Neural cell (in vitro differentiated cells): ENCODE results near the gene SLMAP. TPM values are rescaled to one million over a fixed set of nuclear protein-coding genes. Genes with fewer than 3 reads are reported as not detected.

Experiments
- H2AFZ ChIP-seq: fragments of 200-600, 300-800 bp; sonication (generic), shearing (Covaris generic); 2 replicates; pipeline ENCODE4 v1.6.0; 2014; ENCODE audit warnings: low read depth, mild to moderate bottlenecking, antibody characterized with exemption, low read length, moderate library complexity
- H3F3A ChIP-seq: fragments of 200-600 bp; shearing (Covaris generic); 2 replicates; pipeline ENCODE4 v1.6.1; 2016; ENCODE audit warnings: mild to moderate bottlenecking, moderate library complexity, mixed read lengths, antibody characterized with exemption, low read length; ENCODE audit not compliant: insufficient read depth, poor library complexity, severe bottlenecking
- H3K27ac ChIP-seq: fragments of 200-600, 300-800 bp; sonication (generic), shearing (Covaris generic); 2 replicates; pipeline ENCODE4 v1.5.1; 2014; ENCODE audit warnings: mild to moderate bottlenecking, low read length, moderate library complexity
- H3K27me3 ChIP-seq: fragments of 300-800, 200-600 bp; sonication (generic), shearing (Covaris generic); 2 replicates; pipeline ENCODE4 v1.6.0; 2014; ENCODE audit warnings: mild to moderate bottlenecking, low read depth, low read length, moderate library complexity; ENCODE audit not compliant: insufficient read depth
- H3K36me3 ChIP-seq: fragments of 300-800, 200-600 bp; sonication (generic), shearing (Covaris generic); 2 replicates; pipeline ENCODE4 v1.5.1; 2014; ENCODE audit warnings: mild to moderate bottlenecking, antibody characterized with exemption, low read length, moderate library complexity; ENCODE audit not compliant: insufficient read depth
- H3K4me2 ChIP-seq: fragments of 300-800, 200-600 bp; sonication (generic), shearing (Covaris generic); 2 replicates; pipeline ENCODE4 v1.6.0; 2014; ENCODE audit warnings: mild to moderate bottlenecking, low read length
- H3K4me3 ChIP-seq: fragments of 300-800, 200-600 bp; sonication (generic), shearing (Covaris generic); 2 replicates; pipeline ENCODE4 v1.5.1; 2014; ENCODE audit warnings: mild to moderate bottlenecking, low read length, moderate library complexity
- H3K79me2 ChIP-seq: fragments of 200-600 bp; shearing (Covaris generic); replicated peaks from 2 replicates; pipeline ENCODE4 v1.6.0; 2014; ENCODE audit warnings: mild to moderate bottlenecking, low read length, moderate library complexity; ENCODE audit not compliant: insufficient read depth
- H3K9ac ChIP-seq: fragments of 300-800, 200-600 bp; sonication (generic), shearing (Covaris generic); 2 replicates; pipeline ENCODE4 v1.6.1; 2016; ENCODE audit warnings: mild to moderate bottlenecking, low read length, mixed read lengths
- H3K9me2 ChIP-seq: fragments of 200-600 bp; shearing (Covaris generic); 2 replicates; pipeline ENCODE4 v1.6.1; 2016; ENCODE audit warnings: mild to moderate bottlenecking, low read length, mixed read lengths; ENCODE audit not compliant: insufficient read depth
- H3K9me3 ChIP-seq: fragments of 200-600, 300-800 bp; sonication (generic), shearing (Covaris generic); 2 replicates; pipeline ENCODE4 v1.6.1; 2016; ENCODE audit warnings: mild to moderate bottlenecking, mixed run types, low read length, moderate library complexity, mixed read lengths
- H4K20me1 ChIP-seq: fragments of 200-600 bp; shearing (Covaris generic); 2 replicates; pipeline ENCODE4 v1.6.1; 2016; ENCODE audit warnings: mild to moderate bottlenecking, mixed run types; ENCODE audit not compliant: insufficient read depth
- EP300 ChIP-seq: fragments of 450-650 bp; conservative IDR thresholded peaks from 2 replicates; pipeline ENCODE4 v1.6.1; 2014; ENCODE audit warnings: antibody characterized with exemption, mild to moderate bottlenecking, moderate library complexity; ENCODE audit not compliant: poor library complexity, severe bottlenecking
- RAD21 ChIP-seq: fragments of 450-650 bp; conservative IDR thresholded peaks from 2 replicates; pipeline ENCODE4 v1.6.1; 2014; ENCODE audit warnings: antibody characterized with exemption, mild to moderate bottlenecking, moderate library complexity
- REST ChIP-seq: IDR thresholded peaks from 2 replicates; pipeline ENCODE4 v1.6.1; 2012; ENCODE audit warnings: borderline replicate concordance
- SMC3 ChIP-seq: fragments of 450-650 bp; conservative IDR thresholded peaks from 2 replicates; pipeline ENCODE4 v1.6.1; 2014; ENCODE audit warnings: antibody characterized with exemption, mild to moderate bottlenecking, moderate library complexity; ENCODE audit not compliant: poor library complexity
- polyA plus RNA-seq: library from polyadenylated mRNA; depleted of rRNA; stranded (reverse); fragments of >200 nt; gene quantifications from 2 replicates; pipeline ENCODE4 v1.2.3, GENCODE V29; 2014
- TF ChIP-seq, protein P1 (sequence below): fragments of 450-650 bp; IDR thresholded peaks from 2 replicates; pipeline ENCODE4 v1.5.1; 2014; ENCODE audit warnings: antibody characterized with exemption, mild to moderate bottlenecking, moderate library complexity; ENCODE audit not compliant: poor library complexity, severe bottlenecking

The SLMAP gene
- polyA plus RNA-seq, 1 donor from 2014 or later, result 42.1 TPM

DNA sequence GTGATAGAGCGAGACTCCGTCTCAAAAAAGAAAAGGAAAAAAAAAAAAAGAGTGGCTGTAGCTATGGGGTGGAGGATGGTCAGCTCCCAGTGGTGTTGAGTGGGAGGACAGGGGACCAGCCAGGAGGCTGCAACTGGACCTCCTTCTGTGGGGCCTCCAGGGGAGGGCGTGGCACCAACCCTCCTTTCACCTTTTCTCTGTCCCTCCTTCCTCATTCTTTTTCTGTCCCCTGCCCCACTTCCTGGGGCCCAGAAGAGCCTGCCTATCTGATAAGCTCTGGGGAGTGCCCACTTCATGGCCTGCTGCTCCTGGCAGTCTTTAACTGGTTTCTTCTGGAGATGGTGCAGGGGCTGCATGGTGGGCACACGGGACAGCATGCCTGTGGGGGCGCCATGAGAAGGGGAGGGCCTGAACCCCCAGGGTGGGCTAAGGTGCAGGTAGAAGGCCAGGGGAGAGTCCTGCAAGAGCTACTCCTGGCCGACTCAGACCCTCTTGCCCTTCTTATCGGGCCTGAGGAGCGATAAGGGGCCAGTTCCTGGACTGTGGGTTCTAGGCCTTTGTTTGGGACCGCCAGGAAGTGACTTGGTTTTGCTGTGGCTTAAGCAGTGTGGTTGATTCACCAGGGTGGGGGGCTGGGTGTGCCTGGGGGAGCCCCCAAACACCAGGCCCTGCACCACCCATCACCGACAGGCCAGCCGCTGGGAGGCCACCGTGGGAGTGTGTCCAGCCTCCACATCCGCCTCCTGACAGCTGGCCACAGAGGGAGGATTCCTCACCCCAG, 202.7 kb downstream of the SLMAP start:
- H3K27me3 ChIP-seq, result no peaks in the 10 kb centered on the region
- H4K20me1 ChIP-seq, result no peaks in the 10 kb centered on the region
- no peaks in the 10 kb centered on the region for H3K79me2 ChIP-seq
- no peak overlapping the region for H2AFZ ChIP-seq
- no peak overlapping the region for H3K27ac ChIP-seq
- no peak overlapping the region for H3K4me3 ChIP-seq
- no peaks in the 10 kb centered on the region for H3K9me2 ChIP-seq
- H3F3A ChIP-seq, result no peaks in the 10 kb centered on the region
- no peak overlapping the region for H3K4me2 ChIP-seq
- TF ChIP-seq EP300 (no peak), REST (no peak)
- TF ChIP-seq, protein P1, sequence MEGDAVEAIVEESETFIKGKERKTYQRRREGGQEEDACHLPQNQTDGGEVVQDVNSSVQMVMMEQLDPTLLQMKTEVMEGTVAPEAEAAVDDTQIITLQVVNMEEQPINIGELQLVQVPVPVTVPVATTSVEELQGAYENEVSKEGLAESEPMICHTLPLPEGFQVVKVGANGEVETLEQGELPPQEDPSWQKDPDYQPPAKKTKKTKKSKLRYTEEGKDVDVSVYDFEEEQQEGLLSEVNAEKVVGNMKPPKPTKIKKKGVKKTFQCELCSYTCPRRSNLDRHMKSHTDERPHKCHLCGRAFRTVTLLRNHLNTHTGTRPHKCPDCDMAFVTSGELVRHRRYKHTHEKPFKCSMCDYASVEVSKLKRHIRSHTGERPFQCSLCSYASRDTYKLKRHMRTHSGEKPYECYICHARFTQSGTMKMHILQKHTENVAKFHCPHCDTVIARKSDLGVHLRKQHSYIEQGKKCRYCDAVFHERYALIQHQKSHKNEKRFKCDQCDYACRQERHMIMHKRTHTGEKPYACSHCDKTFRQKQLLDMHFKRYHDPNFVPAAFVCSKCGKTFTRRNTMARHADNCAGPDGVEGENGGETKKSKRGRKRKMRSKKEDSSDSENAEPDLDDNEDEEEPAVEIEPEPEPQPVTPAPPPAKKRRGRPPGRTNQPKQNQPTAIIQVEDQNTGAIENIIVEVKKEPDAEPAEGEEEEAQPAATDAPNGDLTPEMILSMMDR, result no peak
- H3K9me3 ChIP-seq, result no peaks in the 10 kb centered on the region
- no peaks in the 10 kb centered on the region for H3K36me3 ChIP-seq
- H3K9ac ChIP-seq, result no peak overlapping the region

- Histone ChIP-seq H4K20me1 (no peaks in the 10 kb centered on the region), H3K27ac (no peak overlapping the region), H3K9ac (no peak overlapping the region), H2AFZ (no peak overlapping the region), H3K27me3 (no peaks in the 10 kb centered on the region), H3K9me3 (no peaks in the 10 kb centered on the region), H3K4me3 (no peak overlapping the region), H3K36me3 (no peaks in the 10 kb centered on the region), H3K79me2 (no peaks in the 10 kb centered on the region), H3K9me2 (no peaks in the 10 kb centered on the region), H3F3A (no peaks in the 10 kb centered on the region), H3K4me2 (no peak overlapping the region)
- no peak for TF ChIP-seq RAD21
- TF ChIP-seq, protein P1, result no peak
- TF ChIP-seq SMC3, result no peak
- TF ChIP-seq REST, result no peak
Observed at GRCh38 chr3:57959423-57960173, 203.5 kb downstream of the SLMAP start.
